HFFc6 (cell line): ENCODE results near the gene TDRD15. TPM values are rescaled to one million over a fixed set of nuclear protein-coding genes. Genes with fewer than 3 reads are reported as not detected.

Source experiments
- DNase-seq: peaks from one replicate; pipeline ENCODE4 v3.0.0-alpha.2; 2018
- H3K27ac Mint-ChIP-seq: 2 replicates; pipeline ENCODE4 v1.8.0; 2020; ENCODE audit warnings: mild to moderate bottlenecking, mixed read lengths
- H3K27me3 Mint-ChIP-seq: 2 replicates; pipeline ENCODE4 v1.8.0; 2021; ENCODE audit warnings: mild to moderate bottlenecking, moderate library complexity, mixed read lengths; ENCODE audit not compliant: insufficient read depth
- H3K36me3 Mint-ChIP-seq: 2 replicates; pipeline ENCODE4 v1.8.0; 2021; ENCODE audit warnings: low read depth, mixed read lengths
- H3K4me1 Mint-ChIP-seq: 2 replicates; pipeline ENCODE4 v1.8.0; 2020; ENCODE audit warnings: low read depth, mixed read lengths
- H3K4me3 Mint-ChIP-seq: 2 replicates; pipeline ENCODE4 v1.8.0; 2020; ENCODE audit warnings: mild to moderate bottlenecking, moderate library complexity, mixed read lengths
- H3K9me3 Mint-ChIP-seq: 2 replicates; pipeline ENCODE4 v1.8.0; 2020; ENCODE audit warnings: mild to moderate bottlenecking, mixed read lengths
- total RNA-seq, 6 experiments: library from RNA; stranded (reverse); fragmentation: NEBNext Ultra II Directional; extraction: Animal tissue kit (Norgen Biotek cat#: 25700); gene quantifications; 2 replicates in 1 of 6; 3 replicates in 5 of 6; pipeline ENCODE4 v1.2.3, GENCODE V29; 2021
- TF ChIP-seq, protein P1 (sequence below): fragments of 200-600 bp; sonication (generic); IDR thresholded peaks from 2 replicates; pipeline ENCODE4 v1.5.0; 2021; ENCODE audit warnings: antibody characterized with exemption, mild to moderate bottlenecking

TDRD15 gene
- total RNA-seq, 6 experiments from 2014 or later: not detected

DNA sequence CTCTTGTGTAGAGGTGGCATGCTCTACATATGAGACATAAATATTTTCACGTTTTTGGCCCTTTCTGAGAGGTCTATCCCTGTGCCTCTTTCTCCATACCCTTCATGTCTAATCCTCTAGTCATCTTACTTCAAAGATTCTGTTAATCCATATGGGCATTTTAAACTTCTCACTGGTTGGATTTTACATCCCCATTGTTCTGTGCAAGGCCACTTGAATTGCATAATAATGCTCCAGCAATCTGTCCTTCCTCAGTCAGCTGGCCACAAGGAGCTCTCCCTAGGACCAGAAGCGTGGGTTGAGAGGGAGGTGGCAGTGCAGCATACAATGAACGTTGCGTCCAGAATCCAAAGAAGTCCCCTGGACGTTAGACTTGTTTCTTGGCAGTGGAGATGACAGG lies 58.2 kb downstream of the TDRD15 start:
- TF ChIP-seq, protein P1, sequence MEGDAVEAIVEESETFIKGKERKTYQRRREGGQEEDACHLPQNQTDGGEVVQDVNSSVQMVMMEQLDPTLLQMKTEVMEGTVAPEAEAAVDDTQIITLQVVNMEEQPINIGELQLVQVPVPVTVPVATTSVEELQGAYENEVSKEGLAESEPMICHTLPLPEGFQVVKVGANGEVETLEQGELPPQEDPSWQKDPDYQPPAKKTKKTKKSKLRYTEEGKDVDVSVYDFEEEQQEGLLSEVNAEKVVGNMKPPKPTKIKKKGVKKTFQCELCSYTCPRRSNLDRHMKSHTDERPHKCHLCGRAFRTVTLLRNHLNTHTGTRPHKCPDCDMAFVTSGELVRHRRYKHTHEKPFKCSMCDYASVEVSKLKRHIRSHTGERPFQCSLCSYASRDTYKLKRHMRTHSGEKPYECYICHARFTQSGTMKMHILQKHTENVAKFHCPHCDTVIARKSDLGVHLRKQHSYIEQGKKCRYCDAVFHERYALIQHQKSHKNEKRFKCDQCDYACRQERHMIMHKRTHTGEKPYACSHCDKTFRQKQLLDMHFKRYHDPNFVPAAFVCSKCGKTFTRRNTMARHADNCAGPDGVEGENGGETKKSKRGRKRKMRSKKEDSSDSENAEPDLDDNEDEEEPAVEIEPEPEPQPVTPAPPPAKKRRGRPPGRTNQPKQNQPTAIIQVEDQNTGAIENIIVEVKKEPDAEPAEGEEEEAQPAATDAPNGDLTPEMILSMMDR: no peak

DNA sequence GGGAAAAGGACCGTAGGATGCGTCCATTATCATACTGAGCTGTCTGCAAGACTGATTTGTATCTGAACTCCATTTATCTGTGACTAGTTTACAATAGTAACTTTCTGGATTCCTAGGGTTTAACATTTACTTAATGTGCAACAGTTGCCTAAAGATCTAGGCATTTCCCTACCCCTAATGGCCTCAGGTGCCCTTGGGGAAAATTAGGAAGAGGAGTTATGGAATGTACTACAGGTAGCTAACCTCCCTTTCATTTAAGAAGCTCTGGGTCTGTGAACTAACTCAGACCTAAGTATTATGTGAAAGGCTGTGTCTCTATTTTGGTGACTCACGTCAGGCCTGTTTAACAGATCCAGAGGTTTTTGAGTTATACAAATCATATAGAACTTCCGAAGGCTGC lies 59.5 kb downstream of the TDRD15 start:
- Mint-ChIP-seq H3K27me3 (no peaks in the 10 kb centered on the region), H3K9me3 (peaks cover 35% of the 10 kb centered on the region), H3K36me3 (no peaks in the 10 kb centered on the region), H3K4me3 (no peak overlapping the region), H3K4me1 (no peaks in the 10 kb centered on the region), H3K27ac (no peak overlapping the region)
- TF ChIP-seq, protein P1: no peak
- no peak for DNase-seq

More for the DNA sequence above, 58.2 kb downstream of the TDRD15 start:
- Mint-ChIP-seq H3K9me3 (peaks cover 32% of the 10 kb centered on the region), H3K4me1 (no peaks in the 10 kb centered on the region), H3K27ac (no peak overlapping the region), H3K4me3 (no peak overlapping the region), H3K36me3 (no peaks in the 10 kb centered on the region), H3K27me3 (no peaks in the 10 kb centered on the region)
- DNase-seq: no peak

DNA sequence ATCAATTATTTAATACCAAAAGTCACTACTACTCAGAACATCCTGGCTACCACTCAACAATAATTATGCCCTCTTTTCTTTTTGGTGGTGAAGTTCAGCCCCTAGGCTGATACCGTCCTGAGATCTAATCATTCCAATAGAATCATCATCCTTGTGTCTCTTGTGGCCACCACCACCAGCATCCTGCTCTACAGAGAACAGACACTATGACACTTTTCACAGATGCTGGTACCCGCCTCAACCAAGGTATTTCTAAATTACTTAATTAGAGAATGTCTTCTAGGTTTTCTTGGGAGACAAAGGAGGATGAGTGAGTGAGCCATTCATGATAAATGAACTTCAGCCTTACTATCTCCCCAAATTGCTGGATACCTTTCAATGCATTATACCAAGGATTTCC lies 60.0 kb downstream of the TDRD15 start:
- Mint-ChIP-seq H3K27ac (no peak overlapping the region), H3K27me3 (no peaks in the 10 kb centered on the region), H3K9me3 (peaks cover 35% of the 10 kb centered on the region), H3K4me1 (no peaks in the 10 kb centered on the region), H3K4me3 (no peak overlapping the region), H3K36me3 (no peaks in the 10 kb centered on the region)
- no peak for DNase-seq
- TF ChIP-seq, protein P1: no peak

DNA sequence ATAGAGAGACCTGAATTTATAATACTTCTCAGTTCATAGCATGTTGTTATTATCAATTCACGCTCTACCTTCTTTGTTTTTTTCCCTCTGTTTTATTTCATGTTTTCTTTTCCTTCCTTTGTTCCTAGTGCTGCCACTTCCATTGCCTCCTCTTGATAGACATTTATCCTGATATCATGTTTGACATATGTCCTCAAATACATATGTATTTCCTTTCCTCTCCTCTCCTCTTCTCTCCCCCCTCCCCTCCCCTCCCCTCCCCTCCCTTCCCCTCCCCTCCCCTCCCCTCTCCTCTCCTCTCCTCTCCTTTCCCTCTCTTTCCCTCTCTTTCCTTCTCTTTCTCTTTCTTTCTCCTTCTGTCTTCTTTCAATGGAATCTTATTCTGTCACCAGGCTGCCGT lies 67.8 kb downstream of the TDRD15 start:
- no peak for DNase-seq
- H3K27ac Mint-ChIP-seq: no peak overlapping the region
- H3K36me3 Mint-ChIP-seq: no peaks in the 10 kb centered on the region; the same call in 1 of the 2 replicates
- H3K4me1 Mint-ChIP-seq: no peaks in the 10 kb centered on the region
- peaks cover 29% of the 10 kb centered on the region for H3K9me3 Mint-ChIP-seq
- no peak overlapping the region for H3K4me3 Mint-ChIP-seq
- TF ChIP-seq, protein P1: no peak
- H3K27me3 Mint-ChIP-seq: no peaks in the 10 kb centered on the region

Other genes starting within 250 kb of the TDRD15 start
- not detected for gene APOB, start 79.9 kb upstream of the TDRD15 start, total RNA-seq